ENCODE measurements around the gene AP2B1. TPM values are rescaled to one million over a fixed set of nuclear protein-coding genes. Genes with fewer than 3 reads are reported as not detected.
"Not testable (repeated sequence)": the region's sequence is repeated elsewhere in the genome, so short reads cannot be mapped to it uniquely, and the experiment has no call there.

The AP2B1 gene
- total RNA-seq, 4 donors from 2014 or later, result 9.7 to 99.4 (median 37.4) TPM

GRCh38 chr17:35700150-35700549 is 113.0 kb downstream of the AP2B1 start:
- H3K27ac ChIP-seq, result no peak overlapping the region
- peaks cover 0 to 31% (median 1%) of the 10 kb centered on the region in 3 donors for H3K36me3 ChIP-seq
- no peaks in the 10 kb centered on the region for H3K27me3 ChIP-seq
- TF ChIP-seq CTCF (IDR thresholded peaks at IDR 0.05), result no peak
- TF ChIP-seq POLR2A (IDR thresholded peaks at IDR 0.05), result no peak
- no peak overlapping the region for H3K4me3 ChIP-seq
- no peak for DNase-seq
- no peaks in the 10 kb centered on the region for H3K9me3 ChIP-seq
- 89 to 93% methylated on average over 6 of the region's 6 CpGs for WGBS, 2 donors
- no peaks in the 10 kb centered on the region for H3K4me1 ChIP-seq
- intact Hi-C loops (cut with DNase I), result no loop called here

GRCh38 chr17:35701491-35701890 is 114.4 kb downstream of the AP2B1 start:
- intact Hi-C loops (cut with DNase I), result no loop called here
- WGBS, 2 donors, result 90 to 95% methylated on average over 5 of the region's 5 CpGs
- H3K27ac ChIP-seq, result no peak overlapping the region
- no peaks in the 10 kb centered on the region for H3K27me3 ChIP-seq
- no peak for TF ChIP-seq POLR2A (IDR thresholded peaks at IDR 0.05)
- no peak for TF ChIP-seq CTCF (IDR thresholded peaks at IDR 0.05)
- H3K4me1 ChIP-seq, result no peaks in the 10 kb centered on the region
- DNase-seq, result no peak
- no peak overlapping the region for H3K4me3 ChIP-seq
- H3K9me3 ChIP-seq, result no peaks in the 10 kb centered on the region
- H3K36me3 ChIP-seq, result peaks cover 0 to 18% (median 0%) of the 10 kb centered on the region in 3 donors

GRCh38 chr17:35703308-35703707 is 116.2 kb downstream of the AP2B1 start:
- H3K27ac ChIP-seq; H3K9me3 ChIP-seq; H3K4me1 ChIP-seq; H3K36me3 ChIP-seq; H3K4me3 ChIP-seq; DNase-seq; H3K27me3 ChIP-seq; intact Hi-C loops (cut with DNase I): not testable (repeated sequence)
- WGBS, 2 donors, result 73 to 81% methylated on average over 2 of the region's 2 CpGs

GRCh38 chr17:35705230-35705629 is 118.1 kb downstream of the AP2B1 start:
- intact Hi-C loops (cut with DNase I), result no loop called here
- H3K27ac ChIP-seq, result no peak overlapping the region
- no peaks in the 10 kb centered on the region for H3K9me3 ChIP-seq
- no peaks in the 10 kb centered on the region for H3K27me3 ChIP-seq
- no peak for DNase-seq
- 90 to 94% methylated on average over 1 of the region's 1 CpG for WGBS, 2 donors
- TF ChIP-seq POLR2A (IDR thresholded peaks at IDR 0.05) (no peak), CTCF (IDR thresholded peaks at IDR 0.05) (no peak)
- H3K4me1 ChIP-seq, result no peaks in the 10 kb centered on the region
- peaks cover 0 to 20% (median 0%) of the 10 kb centered on the region in 3 donors for H3K36me3 ChIP-seq
- H3K4me3 ChIP-seq, result no peak overlapping the region

GRCh38 chr17:35705705-35706104 is 118.6 kb downstream of the AP2B1 start:
- no peaks in the 10 kb centered on the region for H3K4me1 ChIP-seq
- H3K27me3 ChIP-seq, result no peaks in the 10 kb centered on the region
- H3K36me3 ChIP-seq, result peaks cover 0 to 22% (median under 1%) of the 10 kb centered on the region in 3 donors
- H3K9me3 ChIP-seq, result no peaks in the 10 kb centered on the region
- H3K27ac ChIP-seq, result no peak overlapping the region
- WGBS, 2 donors, result 71 to 88% methylated on average over 5 of the region's 5 CpGs
- H3K4me3 ChIP-seq, result no peak overlapping the region
- TF ChIP-seq POLR2A (IDR thresholded peaks at IDR 0.05) (no peak), CTCF (IDR thresholded peaks at IDR 0.05) (no peak)
- no peak for DNase-seq
- intact Hi-C loops (cut with DNase I), result no loop called here

- intact Hi-C loops (cut with DNase I), result no loop called here
- peaks cover 0 to 44% (median 5%) of the 10 kb centered on the region in 3 donors for H3K36me3 ChIP-seq
- 78 to 87% methylated on average over 3 of the region's 3 CpGs for WGBS, 2 donors
These were observed 121.0 kb downstream of the AP2B1 start for GRCh38 chr17:35708149-35708548.

More at GRCh38 chr17:35708149-35708548, 121.0 kb downstream of the AP2B1 start:
- Histone ChIP-seq H3K4me3 (no peak overlapping the region), H3K27me3 (no peaks in the 10 kb centered on the region), H3K4me1 (peaks cover 0 to 10% (median 0%) of the 10 kb centered on the region in 3 donors), H3K27ac (no peak overlapping the region), H3K9me3 (no peaks in the 10 kb centered on the region)
- TF ChIP-seq CTCF (IDR thresholded peaks at IDR 0.05), result no peak
- TF ChIP-seq POLR2A (IDR thresholded peaks at IDR 0.05), result no peak
- no peak for DNase-seq

Measured in esophagus squamous epithelium (tissue), 5 donors.